ENCODE measurements around the gene CD44.

Gene CD44

GRCh38 chr11:35231076-35231860 lies 92.3 kb downstream of the CD44 start:
- no peak for TF ChIP-seq NFIC (IDR thresholded peaks at IDR 0.05)
- no peak for TF ChIP-seq TCF12 (IDR thresholded peaks at IDR 0.05; ENCODE audit: low read depth)
- TF ChIP-seq YY1 (IDR thresholded peaks at IDR 0.05; ENCODE audit: low read depth): no peak
- TF ChIP-seq REST (IDR thresholded peaks at IDR 0.05; ENCODE audit: low read depth): no peak
- TF ChIP-seq RAD21 (IDR thresholded peaks at IDR 0.05; ENCODE audit: low read depth): no peak
- TF ChIP-seq CREB1 (IDR thresholded peaks at IDR 0.05; ENCODE audit: low read depth): no peak
- TF ChIP-seq TEAD4 (IDR thresholded peaks at IDR 0.05): no peak
- TF ChIP-seq MAX (IDR thresholded peaks at IDR 0.05): no peak
- TF ChIP-seq FOXM1 (IDR thresholded peaks at IDR 0.05; ENCODE audit: borderline replicate concordance, low read depth): no peak
- TF ChIP-seq ZBTB7A (IDR thresholded peaks at IDR 0.05; ENCODE audit: low read depth): no peak
- TF ChIP-seq EP300 (IDR thresholded peaks at IDR 0.05; ENCODE audit: borderline replicate concordance): no peak
- no peak for TF ChIP-seq USF1 (IDR thresholded peaks at IDR 0.05)
- no peak for TF ChIP-seq CEBPB (IDR thresholded peaks at IDR 0.05)
- no peak for TF ChIP-seq EGR1 (IDR thresholded peaks at IDR 0.05)

- no peak for TF ChIP-seq EGR1 (IDR thresholded peaks at IDR 0.05)
- TF ChIP-seq NFIC (IDR thresholded peaks at IDR 0.05): no peak
- no peak for TF ChIP-seq TAF1 (IDR thresholded peaks at IDR 0.05; ENCODE audit: low read depth)
- TF ChIP-seq ZBTB7A (IDR thresholded peaks at IDR 0.05; ENCODE audit: low read depth): no peak
- TF ChIP-seq CEBPB (IDR thresholded peaks at IDR 0.05): no peak
- no peak for TF ChIP-seq CREB1 (IDR thresholded peaks at IDR 0.05; ENCODE audit: low read depth)
- no peak for TF ChIP-seq TCF12 (IDR thresholded peaks at IDR 0.05; ENCODE audit: low read depth)
- no peak for TF ChIP-seq MAX (IDR thresholded peaks at IDR 0.05)
- TF ChIP-seq YY1 (IDR thresholded peaks at IDR 0.05; ENCODE audit: low read depth): no peak
- TF ChIP-seq USF1 (IDR thresholded peaks at IDR 0.05): no peak
- TF ChIP-seq FOXM1 (IDR thresholded peaks at IDR 0.05; ENCODE audit: borderline replicate concordance, low read depth): no peak
- TF ChIP-seq TEAD4 (IDR thresholded peaks at IDR 0.05): no peak
- no peak for TF ChIP-seq RAD21 (IDR thresholded peaks at IDR 0.05; ENCODE audit: low read depth)
- TF ChIP-seq EP300 (IDR thresholded peaks at IDR 0.05; ENCODE audit: borderline replicate concordance): no peak
- TF ChIP-seq REST (IDR thresholded peaks at IDR 0.05; ENCODE audit: low read depth): no peak
Observed at GRCh38 chr11:35232891-35233330, 93.9 kb downstream of the CD44 start.

GRCh38 chr11:35233518-35233917 lies 94.5 kb downstream of the CD44 start:
- TF ChIP-seq CEBPB (IDR thresholded peaks at IDR 0.05): no peak
- TF ChIP-seq CREB1 (IDR thresholded peaks at IDR 0.05; ENCODE audit: low read depth): no peak
- TF ChIP-seq YY1 (IDR thresholded peaks at IDR 0.05; ENCODE audit: low read depth): no peak
- TF ChIP-seq TEAD4 (IDR thresholded peaks at IDR 0.05): no peak
- no peak for TF ChIP-seq TAF1 (IDR thresholded peaks at IDR 0.05; ENCODE audit: low read depth)
- TF ChIP-seq EGR1 (IDR thresholded peaks at IDR 0.05): no peak

- TF ChIP-seq FOXM1 (IDR thresholded peaks at IDR 0.05; ENCODE audit: borderline replicate concordance, low read depth): no peak
- TF ChIP-seq REST (IDR thresholded peaks at IDR 0.05; ENCODE audit: low read depth): no peak
- TF ChIP-seq TEAD4 (IDR thresholded peaks at IDR 0.05): no peak
Observed at GRCh38 chr11:35234460-35235156, 95.6 kb downstream of the CD44 start.

All from Ishikawa (cell line).